Stomach (tissue), 4 donors: Measurements from ENCODE around the gene LVRN.

Source experiments
- POLR2A ChIP-seq, 4 donors: fragments of 450-650 bp; IDR thresholded peaks; one replicate each; pipeline ENCODE4 v1.6.1; 2016; ENCODE audit warnings: antibody characterized with exemption in 4 of 4, control low read depth in 2 of 4, mild to moderate bottlenecking in 1 of 4, moderate library complexity in 1 of 4
- TF ChIP-seq, protein P1 (sequence below), 7 experiments: fragments of 450-650 bp in 4 of 7; fragments of 200-600 bp in 3 of 7; sonication (generic) in 3 of 7; IDR thresholded peaks; one replicate each; pipeline ENCODE4 v1.5.1; 2016 to 2019; ENCODE audit warnings: antibody characterized with exemption in 7 of 7, control low read depth in 2 of 7, mild to moderate bottlenecking in 1 of 7

- no peak for TF ChIP-seq POLR2A (IDR thresholded peaks at IDR 0.05)
- TF ChIP-seq, protein P1, sequence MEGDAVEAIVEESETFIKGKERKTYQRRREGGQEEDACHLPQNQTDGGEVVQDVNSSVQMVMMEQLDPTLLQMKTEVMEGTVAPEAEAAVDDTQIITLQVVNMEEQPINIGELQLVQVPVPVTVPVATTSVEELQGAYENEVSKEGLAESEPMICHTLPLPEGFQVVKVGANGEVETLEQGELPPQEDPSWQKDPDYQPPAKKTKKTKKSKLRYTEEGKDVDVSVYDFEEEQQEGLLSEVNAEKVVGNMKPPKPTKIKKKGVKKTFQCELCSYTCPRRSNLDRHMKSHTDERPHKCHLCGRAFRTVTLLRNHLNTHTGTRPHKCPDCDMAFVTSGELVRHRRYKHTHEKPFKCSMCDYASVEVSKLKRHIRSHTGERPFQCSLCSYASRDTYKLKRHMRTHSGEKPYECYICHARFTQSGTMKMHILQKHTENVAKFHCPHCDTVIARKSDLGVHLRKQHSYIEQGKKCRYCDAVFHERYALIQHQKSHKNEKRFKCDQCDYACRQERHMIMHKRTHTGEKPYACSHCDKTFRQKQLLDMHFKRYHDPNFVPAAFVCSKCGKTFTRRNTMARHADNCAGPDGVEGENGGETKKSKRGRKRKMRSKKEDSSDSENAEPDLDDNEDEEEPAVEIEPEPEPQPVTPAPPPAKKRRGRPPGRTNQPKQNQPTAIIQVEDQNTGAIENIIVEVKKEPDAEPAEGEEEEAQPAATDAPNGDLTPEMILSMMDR (IDR thresholded peaks at IDR 0.05) = no peak
Measured at GRCh38 chr5:115961381-115962238, 665 bp upstream of the LVRN start.
